Measurements from ENCODE around the gene LRAT. TPM values are rescaled to one million over a fixed set of nuclear protein-coding genes. Genes with fewer than 3 reads are reported as not detected.

The LRAT gene
- total and polyA plus RNA-seq, 9 of the 15 experiments (the other 6 are each of a cell fraction or from before 2014, with no cell fraction given): 0.03 to 0.41 (median 0.07) TPM; not detected in 4

- TF ChIP-seq REST (IDR thresholded peaks at IDR 0.05; ENCODE audit: borderline replicate concordance) (no peak), REST (CRISPR knock-in tag; IDR thresholded peaks at IDR 0.05; ENCODE audit: low read depth) (no peak), ZNF184 (CRISPR knock-in tag; IDR thresholded peaks at IDR 0.05) (peak; percentile 69), E2F6 (IDR thresholded peaks at IDR 0.05; ENCODE audit: borderline replicate concordance in 1 of 2, extremely low read depth in 1 of 2, insufficient read depth in 1 of 2, insufficient read length in 1 of 2, low read depth in 1 of 2, low read length in 1 of 2, poor library complexity in 1 of 2, severe bottlenecking in 1 of 2) (peak in 1 of 2 experiments; percentile 18), ETV6 (IDR thresholded peaks at IDR 0.05; ENCODE audit: borderline replicate concordance in 1 of 2, low read depth in 2 of 2, low read length in 1 of 2) (no peak), ETV6 (CRISPR knock-in tag; IDR thresholded peaks at IDR 0.05; ENCODE audit: borderline replicate concordance) (no peak)
Measured at GRCh38 chr4:154743683-154744340, at the start of gene LRAT (continued).

Data from K562 (cell line).